AG08396 (cell line): ENCODE measurements around the gene VSTM5.
A peak's percentile ranks its signal among the peaks of the same experiment; 100 is the strongest.
"Not testable (repeated sequence)": the region's sequence is repeated elsewhere in the genome, so short reads cannot be mapped to it uniquely, and the experiment has no call there.

ENCODE experiments used
- DNase-seq: peaks from one replicate; pipeline ENCODE4 v3.0.0; 2012; ENCODE audit warnings: low spot score, mixed read lengths

Gene VSTM5, protein sequence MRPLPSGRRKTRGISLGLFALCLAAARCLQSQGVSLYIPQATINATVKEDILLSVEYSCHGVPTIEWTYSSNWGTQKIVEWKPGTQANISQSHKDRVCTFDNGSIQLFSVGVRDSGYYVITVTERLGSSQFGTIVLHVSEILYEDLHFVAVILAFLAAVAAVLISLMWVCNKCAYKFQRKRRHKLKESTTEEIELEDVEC

DNA sequence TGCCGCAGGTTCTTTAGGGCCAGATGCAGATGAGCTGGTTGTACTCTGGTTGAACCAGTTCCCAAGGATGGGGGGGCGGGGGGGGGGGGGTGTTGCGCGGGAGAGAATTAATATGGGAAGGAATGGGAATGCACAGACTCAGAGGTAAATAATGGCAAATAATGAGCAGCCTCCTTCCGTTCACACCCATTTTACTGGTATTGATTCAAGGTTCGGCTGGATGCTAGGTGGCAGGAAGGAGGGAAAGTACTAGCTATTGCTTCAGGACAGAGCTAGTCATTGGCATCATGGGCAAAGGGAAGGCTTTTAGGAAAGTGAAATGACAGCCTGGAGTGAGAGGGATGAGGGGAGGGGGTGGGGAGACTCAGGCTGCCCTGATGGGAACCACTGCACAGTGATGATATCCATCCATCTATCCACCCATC, at the start of gene VSTM5:
Gene VSTM5, minus strand, starts transcription at position 25 of the 425 bp plus-strand sequence. CDS start 116 bp downstream, outside the sequence.
- DNase-seq = no peak

DNA sequence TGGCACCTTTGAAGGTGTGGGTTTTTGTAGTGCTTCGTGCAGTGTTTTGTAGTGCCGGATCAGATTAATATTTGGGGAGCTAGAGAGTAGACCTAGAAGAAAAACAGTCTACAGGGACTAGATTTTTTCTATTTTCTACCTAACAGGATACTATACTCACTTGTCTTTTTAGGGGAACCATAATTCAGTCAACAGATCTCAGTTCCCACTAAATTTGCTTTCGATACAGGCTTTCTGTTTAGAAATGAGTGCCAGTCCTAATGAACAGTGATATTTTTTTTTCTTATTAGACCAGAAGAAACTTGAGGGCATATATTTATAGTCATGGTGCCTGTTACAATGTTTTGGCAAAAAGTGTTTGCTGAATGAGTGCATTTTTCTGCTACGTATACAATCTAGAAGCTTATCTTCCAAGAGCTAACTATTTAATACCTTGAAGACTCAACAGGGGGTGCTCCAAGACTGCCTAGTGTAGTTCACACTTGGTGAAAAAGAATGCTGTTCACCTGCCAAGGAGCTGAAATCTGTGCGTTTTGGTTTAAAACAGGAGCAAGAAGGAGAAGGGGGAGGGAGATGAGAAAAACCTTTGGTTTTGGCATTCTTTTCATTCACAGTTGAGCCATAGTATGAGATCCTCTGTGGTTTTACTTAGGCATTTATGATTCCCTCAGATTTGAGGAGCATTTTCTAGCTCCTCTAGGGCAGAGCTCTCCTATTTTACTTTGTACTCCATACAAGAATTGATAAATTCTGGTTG, 44.9 kb upstream of the VSTM5 start:
- DNase-seq = peak; percentile 37

DNA sequence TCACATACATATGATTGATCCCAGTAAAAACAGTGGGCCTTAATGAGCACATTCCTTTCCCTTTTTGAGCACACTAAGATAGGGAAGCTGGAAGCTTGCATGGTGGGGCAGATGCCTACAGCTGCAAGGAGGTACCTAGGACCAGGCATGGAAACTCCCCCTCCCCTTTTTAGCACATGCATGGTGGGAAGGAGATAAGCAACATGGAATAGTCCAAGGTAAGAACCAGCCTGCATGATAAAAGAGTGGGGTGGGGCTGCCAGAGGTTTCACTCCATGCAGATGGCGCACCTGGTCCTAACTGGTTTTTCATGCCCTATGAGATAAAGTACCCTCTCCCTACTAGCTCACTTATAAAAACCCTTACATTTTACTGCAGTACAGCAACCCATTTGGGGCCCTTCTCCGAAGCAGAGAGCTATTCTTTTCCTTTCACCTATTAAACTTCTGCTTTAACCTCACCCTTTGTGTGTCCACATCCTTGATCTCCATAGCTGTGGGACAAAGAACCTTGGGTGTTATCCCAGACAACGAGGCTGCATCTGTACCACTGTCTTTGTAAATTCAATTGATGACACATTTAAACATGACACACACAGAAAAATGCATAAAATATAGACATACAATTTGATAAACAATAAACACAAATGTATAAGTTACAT, 40.1 kb upstream of the VSTM5 start:
- DNase-seq = no peak

DNA sequence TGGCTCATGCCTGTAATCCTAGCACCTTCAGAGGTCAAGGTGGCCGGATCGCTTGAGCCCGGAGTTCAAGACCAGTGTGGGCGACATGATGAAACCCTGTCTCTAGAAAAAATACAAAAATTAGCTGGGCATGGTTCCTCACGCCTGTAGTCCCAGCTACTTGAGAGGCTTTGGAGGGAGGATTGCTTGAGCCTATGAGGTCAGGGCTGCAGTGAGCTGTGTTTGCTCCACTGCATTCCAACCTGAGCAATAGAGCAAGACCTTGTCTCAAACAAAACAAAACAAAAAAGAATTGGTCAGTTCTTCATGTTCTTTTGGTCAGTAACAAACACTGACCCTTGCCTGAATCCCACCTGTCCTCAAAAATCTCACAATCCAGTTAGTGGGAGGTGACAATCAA, 36.7 kb upstream of the VSTM5 start:
- DNase-seq = no peak

DNA sequence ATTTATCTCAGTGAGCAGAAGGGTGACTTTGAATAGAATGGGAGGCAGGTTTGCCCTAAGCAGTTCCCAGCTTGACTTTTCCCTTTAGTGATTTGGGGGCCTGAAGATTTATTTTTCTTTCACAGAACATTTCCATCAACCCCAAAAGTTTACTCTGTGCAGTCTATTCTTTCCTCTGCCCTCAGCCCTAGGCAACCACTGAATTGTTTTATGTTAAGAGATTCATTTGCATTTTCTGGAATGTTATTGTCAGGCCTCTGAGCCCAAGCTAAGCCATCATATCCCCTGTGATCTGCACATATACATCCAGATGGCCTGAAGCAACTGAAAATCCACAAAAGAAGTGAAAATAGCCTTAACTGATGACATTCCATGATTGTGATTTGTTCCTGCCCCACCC, 28.7 kb upstream of the VSTM5 start:
- DNase-seq = not testable (repeated sequence)

DNA sequence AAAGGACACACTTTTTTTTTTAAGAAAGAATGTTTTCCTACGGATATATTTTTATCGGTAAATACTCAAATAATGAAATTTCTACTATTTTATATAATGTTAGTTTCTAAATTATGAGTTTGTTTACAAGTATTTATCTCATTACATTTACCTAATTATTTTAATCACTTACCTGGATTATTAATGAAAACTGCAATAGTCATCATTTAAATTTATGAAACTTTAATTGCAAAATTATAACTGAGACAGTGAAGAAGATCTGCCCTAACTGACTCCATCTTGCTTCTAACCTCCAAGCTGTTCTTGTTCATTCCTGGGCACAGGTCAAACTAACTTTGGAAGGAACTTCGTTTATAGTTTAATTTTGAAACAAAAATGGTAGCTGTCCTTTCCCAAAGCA, 25.2 kb upstream of the VSTM5 start:
- DNase-seq = no peak

DNA sequence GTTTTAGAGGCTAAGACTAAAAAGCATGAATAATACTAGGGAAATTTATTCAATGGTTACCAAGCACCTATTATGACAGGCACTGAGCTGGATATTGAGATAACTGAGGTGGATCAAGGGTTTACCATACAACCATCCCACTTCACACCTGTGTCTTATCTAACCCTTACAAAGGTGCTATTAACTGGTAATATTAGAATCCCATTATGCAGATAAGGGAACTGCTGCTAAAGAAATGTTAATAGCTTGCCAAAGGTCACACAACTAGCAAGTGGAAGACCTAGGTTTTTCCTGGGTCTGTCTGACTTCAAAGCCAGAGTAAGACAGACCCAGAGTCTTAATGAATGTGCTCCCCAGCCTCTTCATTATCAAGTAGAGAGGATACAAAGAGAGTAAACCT, 21.1 kb upstream of the VSTM5 start:
- no peak for DNase-seq

DNA sequence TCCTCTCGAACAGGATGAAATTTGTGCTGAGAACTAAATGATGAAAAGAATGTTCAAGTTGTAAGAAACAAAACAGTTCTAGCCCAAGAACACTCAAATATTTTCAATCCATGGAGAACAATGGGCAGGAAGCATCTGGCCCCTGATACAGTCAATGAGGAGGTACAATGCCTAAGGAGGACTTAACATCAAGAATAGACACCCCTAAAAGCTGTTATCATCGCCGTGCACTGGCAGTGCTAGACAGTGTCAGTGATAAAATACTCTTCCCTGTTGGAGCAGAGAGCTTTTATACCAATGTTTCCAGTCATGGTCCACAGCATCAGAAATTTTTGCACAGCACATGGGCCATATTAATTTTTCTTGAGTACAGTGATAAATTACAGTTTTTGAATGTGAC, 20.2 kb upstream of the VSTM5 start:
- no peak for DNase-seq

DNA sequence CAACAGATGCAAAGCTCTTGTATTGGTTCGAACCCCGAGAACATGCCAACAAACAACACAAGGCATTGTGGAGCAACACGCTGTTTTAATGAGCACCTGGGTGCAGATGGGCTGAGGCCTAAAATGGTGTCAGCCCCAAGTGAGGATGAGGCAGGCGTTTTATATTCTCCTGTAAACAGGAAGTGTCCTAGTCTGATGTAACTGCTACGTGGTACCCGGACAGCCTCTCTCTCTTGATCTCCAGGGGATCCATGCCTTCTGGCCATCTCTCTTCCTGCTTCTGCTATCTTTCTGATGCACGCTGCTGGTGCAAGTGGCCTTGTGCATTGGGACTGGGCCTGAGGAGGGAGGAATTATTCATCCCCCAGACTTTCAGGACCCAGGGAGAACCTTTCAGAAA, 19.4 kb upstream of the VSTM5 start:
- DNase-seq = no peak

DNA sequence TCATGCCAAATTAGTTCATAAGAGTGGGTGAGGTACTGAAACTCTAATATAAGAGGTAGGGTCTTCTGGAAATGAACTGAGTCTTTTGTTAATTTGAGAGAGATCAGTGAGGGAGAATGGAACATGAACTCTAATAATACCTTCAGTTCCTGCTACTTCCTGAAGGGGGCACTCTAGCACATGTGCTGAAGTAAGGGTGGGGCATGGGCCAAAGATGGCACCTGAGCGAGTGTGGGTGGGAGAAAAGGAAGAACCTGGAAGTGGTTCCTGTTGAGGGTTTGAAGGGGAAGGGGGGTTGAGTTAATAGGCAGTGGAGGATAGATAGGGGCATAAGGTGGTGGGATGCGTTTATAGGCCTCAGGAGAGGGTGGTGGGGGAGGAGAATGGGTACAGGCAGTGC, 18.0 kb upstream of the VSTM5 start:
- not testable (repeated sequence) for DNase-seq

DNA sequence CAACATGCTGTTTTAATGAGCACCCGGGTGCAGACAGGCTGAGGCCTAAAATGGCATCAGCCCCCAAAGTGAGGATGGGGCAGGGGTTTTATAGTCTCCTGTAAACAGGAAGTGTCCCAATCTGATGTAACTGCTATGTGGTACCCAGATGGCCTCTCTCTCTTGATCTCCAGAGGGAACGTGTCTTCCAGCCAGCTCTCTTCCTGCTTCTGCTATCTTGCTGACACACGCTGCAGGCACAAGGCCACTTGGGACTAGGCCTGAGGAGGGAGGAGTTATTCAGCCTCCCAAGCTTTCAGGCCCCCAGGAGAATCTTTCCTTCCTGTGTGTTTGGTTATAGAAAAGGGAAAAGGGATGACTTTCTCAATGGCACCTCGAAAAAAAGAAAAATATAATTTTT, 11.4 kb upstream of the VSTM5 start:
- no peak for DNase-seq

DNA sequence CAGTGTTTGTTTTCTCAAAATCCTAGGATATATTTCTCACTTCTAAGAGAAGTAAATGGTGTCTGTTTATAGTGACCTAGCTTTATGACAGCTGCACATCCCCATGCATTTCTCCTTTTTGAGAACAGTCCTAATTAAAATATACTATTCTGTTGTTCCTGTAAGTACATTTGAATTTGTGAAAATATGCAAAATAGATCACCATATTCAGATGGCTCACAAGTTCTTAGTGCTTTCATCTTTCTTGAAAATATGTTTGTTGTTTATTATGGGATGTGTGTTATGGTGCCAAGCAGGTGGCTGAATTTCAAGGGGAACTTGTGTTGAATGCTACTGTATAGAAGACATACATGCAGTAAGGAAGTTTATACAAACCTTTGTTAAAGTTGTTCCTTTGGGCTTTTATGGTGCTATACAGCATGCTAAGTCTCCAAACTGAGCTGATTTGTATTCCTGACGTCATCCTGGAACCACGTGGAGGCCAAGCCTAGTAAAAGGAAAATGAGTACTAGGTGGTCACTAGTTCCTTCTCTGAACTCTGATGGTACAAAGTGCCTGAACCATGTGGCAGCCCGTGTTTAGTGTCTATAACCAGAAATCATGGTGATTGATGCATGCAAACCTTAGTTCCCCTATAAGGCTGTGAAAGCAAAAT, 7.8 kb upstream of the VSTM5 start:
- no peak for DNase-seq

DNA sequence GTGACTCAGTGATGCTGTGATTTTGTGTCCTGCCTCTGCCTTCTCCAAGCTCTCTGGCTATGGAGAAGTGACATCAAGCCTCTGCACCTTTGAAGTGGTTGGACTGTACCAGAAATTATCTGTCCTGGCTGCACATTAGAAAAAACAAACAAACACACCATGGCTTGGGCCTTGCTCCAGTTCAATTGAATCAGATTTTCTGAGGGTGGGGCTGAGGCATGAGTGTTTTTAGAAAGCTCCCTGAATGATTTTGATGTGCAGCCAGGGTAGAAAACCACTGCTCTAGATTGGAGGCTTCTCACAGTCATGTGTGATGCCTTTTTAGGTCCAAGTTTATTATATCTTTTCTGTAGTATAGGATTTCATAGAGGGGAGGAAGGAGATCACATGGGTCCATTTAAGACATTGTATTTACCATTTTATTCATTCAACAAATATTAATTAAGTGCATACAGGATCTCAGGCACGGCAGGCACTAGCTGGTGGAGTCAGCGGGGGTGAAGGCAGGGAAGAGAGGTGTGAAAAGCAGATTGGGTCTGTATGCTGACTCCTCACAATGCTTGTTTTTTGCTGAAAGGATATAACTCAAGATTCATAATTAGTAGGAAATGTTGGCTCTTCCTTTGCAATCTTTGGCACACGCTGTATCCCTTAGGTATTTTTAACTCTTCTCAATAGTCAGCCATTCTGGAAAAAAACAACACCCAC, 7.1 kb upstream of the VSTM5 start:
- no peak for DNase-seq

DNA sequence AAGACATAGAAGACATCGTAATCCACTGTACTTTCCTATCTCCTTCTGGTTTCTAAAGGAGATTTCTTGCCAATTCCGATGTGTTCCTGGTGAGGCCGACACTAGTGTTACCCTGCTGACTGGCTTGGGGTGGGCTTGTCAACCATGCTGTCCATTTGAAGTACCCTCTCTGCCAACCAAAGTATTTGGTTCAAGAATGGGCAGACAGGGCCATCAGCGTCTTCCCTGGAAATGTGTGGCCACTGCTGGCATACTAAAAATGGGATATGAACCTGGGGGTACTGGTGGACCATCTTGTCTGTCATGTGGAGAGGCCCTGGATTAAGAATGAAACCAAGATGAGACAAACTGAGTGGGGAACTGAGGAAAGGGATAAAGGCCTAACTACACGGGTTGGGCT, 1.8 kb upstream of the VSTM5 start:
- no peak for DNase-seq

DNA sequence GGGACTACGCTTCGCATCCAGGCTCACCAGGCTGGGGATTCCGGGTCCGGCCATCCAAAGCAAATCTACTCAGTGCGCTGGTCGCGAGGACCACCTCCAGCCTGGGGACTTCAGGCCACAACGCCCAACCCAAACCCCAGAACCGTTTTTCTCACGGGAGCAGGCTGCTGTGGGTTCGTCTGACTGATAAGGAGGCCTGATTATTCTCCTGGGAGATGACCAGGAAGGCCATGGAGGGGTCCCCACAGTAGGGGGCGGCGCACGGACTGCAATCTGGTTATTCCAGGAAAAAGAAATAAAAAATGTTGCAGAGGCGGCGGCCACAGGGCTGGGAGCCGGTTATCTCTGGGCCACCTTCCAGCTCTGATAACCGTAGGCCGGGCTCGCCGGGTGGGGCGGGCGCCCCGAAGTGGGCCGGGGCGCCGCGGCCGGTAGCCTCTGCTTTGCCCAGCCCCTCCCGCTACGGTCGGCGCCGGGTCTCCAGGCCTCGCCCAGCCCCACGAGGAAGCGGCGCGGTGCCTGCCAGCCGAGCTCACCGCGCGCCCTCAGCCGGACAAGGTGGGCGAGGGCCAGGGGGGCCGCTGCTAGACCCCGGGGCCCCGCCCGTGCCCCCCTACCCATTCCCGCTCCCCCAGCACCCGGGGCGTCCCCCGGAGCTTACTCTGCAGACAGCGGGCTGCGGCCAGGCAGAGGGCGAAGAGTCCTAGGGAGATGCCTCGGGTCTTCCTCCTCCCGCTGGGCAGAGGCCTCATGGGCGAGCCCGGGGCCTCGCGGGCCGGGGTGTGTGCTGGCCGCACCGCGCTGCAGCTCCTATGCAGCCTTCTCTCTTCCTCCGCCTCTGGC, 446 bp downstream of the VSTM5 start:
- peak; percentile 52 for DNase-seq

DNA sequence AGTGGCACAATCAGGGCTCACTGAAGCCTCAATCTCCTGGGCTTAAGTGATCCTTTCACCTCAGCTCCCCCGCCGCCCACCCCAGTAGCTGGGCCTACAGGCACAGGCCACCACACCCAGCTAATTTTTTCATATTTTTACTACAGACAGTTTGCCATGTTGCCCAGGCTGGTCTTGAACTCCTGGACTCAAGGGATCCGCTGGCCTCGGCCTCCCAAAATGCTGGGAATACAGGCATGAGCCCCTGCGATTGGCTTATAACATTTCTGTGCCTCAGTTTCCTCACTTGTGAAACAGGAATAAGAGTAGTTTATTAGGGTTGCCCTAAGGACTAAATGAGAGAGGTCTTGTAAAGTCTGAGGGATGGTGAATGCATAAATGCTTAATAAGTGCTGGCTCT, 1.2 kb downstream of the VSTM5 start:
- DNase-seq = no peak

DNA sequence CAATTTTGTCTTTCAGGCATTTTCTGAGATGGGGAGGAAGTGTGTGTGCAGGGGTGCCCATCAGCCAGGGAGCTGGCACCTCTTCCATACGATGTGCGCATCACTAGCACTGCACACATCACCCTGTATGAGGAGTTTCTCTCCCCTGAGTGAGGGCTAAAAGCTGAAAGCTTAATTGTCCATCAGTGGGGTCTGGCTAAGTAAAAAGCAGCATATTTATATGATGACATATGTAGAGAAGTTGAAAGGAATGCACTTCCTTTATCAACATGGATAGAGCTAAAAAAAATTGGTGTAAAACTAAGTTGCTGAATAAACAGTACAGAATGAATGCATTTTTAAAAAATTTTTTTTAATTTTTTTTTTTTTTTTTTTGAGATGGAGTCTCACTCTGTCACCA, 4.0 kb downstream of the VSTM5 start:
- DNase-seq = no peak

DNA sequence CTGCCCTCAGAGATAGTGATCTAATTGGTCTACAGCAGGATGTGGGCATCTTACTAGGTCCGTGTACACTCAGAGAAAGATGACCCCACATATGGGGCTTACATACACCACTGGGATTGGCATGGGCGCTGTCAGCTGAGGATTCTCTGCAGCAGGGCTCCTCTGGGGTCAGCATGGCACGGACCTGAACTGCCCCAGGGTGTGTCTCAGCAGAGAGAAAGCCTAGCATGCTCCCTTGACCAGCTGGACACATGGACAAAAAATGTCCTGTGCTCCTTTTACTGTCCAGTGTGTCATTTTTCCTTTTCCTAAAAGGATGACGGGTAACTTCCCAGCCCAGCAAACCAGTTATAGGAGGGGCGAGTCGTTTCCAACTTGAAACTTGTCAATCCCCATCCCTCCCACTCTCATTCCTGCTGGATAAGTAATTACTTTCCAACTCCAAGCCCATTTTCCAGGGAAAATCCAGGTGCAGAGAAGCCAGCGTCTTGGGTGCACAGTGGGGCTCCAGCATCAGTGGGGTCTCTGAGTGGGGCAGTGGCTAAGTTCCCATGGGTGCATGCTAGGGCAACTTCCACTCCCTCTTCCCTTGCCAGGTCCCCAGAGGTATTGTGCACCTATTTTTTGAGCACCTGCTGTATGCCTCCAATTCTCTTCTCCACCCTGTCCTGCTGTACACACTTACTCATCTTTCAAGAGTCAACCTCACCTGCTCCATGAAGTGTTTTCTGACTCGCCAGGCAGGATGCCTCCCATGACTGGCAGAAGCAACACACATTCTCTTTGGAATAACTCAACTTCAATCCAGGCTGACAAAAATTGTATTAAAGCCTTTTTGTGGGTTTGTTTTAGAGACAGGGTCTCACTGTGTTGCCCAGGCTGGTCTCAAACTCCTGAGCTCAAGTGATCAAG, 5.0 kb downstream of the VSTM5 start:
- no peak for DNase-seq

DNA sequence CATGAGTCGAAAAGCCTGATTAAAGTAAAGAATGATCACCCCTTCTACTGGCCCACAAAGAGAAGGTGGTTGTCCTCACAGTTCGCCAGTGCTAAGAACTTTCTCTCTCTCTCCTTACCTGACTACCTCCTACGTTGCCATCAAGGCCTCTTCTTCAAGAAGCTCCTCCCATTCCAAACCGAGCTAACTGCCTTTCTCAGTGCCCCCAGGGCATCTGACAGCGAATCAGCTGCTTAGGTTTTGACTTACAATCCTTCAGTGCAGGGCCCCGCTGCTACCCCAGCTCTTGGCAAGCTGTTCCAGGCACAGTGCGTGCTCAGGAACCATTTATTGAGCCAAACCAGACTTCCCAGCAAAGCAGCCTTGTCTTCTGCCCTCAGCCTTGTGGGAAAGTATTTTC, 5.8 kb downstream of the VSTM5 start:
- no peak for DNase-seq

DNA sequence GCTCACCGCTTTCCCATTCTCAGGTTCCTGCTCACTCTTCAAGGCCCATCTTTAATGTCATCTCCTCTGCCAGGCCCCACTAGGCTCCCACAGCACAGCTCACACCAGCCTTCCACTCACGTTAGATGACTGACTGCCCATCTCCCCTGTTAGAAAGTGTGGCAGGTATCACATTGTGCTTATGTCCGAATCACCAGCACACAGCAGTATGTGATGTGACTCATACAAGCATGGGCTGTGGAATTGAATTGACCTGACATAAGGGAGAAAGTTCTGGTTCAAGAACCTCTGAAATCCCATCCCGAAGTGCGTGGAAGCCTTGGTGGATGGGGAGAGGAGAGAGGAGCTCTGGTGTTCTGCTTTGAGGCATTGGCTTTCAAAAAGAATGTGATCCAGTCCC, 6.5 kb downstream of the VSTM5 start:
- no peak for DNase-seq
